CD4-positive, alpha-beta memory T cell (primary cell): ENCODE results near the gene AFDN. TPM values are rescaled to one million over a fixed set of nuclear protein-coding genes. Genes with fewer than 3 reads are reported as not detected.
A peak's percentile ranks its signal among the peaks of the same experiment; 100 is the strongest.

Experiments
- CTCF ChIA-PET: fragments of 350-600 bp; sonication (Branson Sonifier 250); formaldehyde crosslinking; loops from one replicate; lab custom pipeline; 2021; ENCODE audit warnings: inconsistent platforms; ENCODE audit not compliant: partially characterized antibody; lab: Charles Lee
- POLR2A ChIA-PET: fragments of 350-600 bp; sonication (Branson Sonifier 250); formaldehyde crosslinking; loops from one replicate; lab custom pipeline; 2021; ENCODE audit not compliant: partially characterized antibody; lab: Charles Lee
- DNase-seq, 5 donors: peaks; one replicate each; pipeline versions ENCODE4 v3.0.0 to v3.0.0-alpha.2; 2020 to 2022; ENCODE audit warnings: mixed read lengths in 1 of 5
- H3K27ac ChIP-seq: one replicate; pipeline ENCODE4 v1.7.0; 2013; ENCODE audit warnings: low read depth, low read length
- H3K27me3 ChIP-seq: 2 replicates; pipeline ENCODE4 v1.7.0; 2013; ENCODE audit warnings: mild to moderate bottlenecking, low read length, moderate library complexity; ENCODE audit not compliant: insufficient read depth
- H3K36me3 ChIP-seq: 2 replicates; pipeline ENCODE4 v1.7.0; 2013; ENCODE audit warnings: mild to moderate bottlenecking, low read length, moderate library complexity; ENCODE audit not compliant: insufficient read depth
- H3K4me1 ChIP-seq: 2 replicates; pipeline ENCODE4 v1.7.0; 2013; ENCODE audit warnings: mild to moderate bottlenecking, low read length, moderate library complexity; ENCODE audit not compliant: insufficient read depth
- H3K4me3 ChIP-seq, 2 donors: one replicate each; pipeline ENCODE4 v1.7.0; 2013; ENCODE audit warnings: low read length in 2 of 2, mild to moderate bottlenecking in 1 of 2
- H3K9me3 ChIP-seq, 2 donors: one replicate each; pipeline ENCODE4 v1.7.0; 2013; ENCODE audit warnings: low read length in 2 of 2, control low read depth in 1 of 2; ENCODE audit not compliant: control insufficient read depth in 1 of 2
- H3K27ac Mint-ChIP-seq, 7 donors: one replicate each; pipeline ENCODE4 v1.8.0; 2020 to 2021; ENCODE audit warnings: mixed read lengths in 7 of 7, mild to moderate bottlenecking in 6 of 7, inconsistent platforms in 3 of 7, moderate library complexity in 3 of 7
- H3K27me3 Mint-ChIP-seq, 2 donors: one replicate each; pipeline ENCODE4 v1.8.0; 2020 to 2021; ENCODE audit warnings: mixed read lengths in 2 of 2
- H3K36me3 Mint-ChIP-seq, 2 donors: one replicate each; pipeline ENCODE4 v1.8.0; 2020 to 2021; ENCODE audit warnings: mixed read lengths in 2 of 2, inconsistent platforms in 1 of 2, mild to moderate bottlenecking in 1 of 2
- H3K4me1 Mint-ChIP-seq, 4 donors: one replicate each; pipeline ENCODE4 v1.8.0; 2020 to 2021; ENCODE audit warnings: mixed read lengths in 4 of 4, mild to moderate bottlenecking in 1 of 4
- H3K4me3 Mint-ChIP-seq, 8 donors: one replicate each; pipeline ENCODE4 v1.8.0; 2020 to 2021; ENCODE audit warnings: mixed read lengths in 8 of 8, mild to moderate bottlenecking in 7 of 8, moderate library complexity in 6 of 8, inconsistent platforms in 3 of 8
- H3K9me3 Mint-ChIP-seq, 8 donors: one replicate each; pipeline ENCODE4 v1.8.0; 2020 to 2021; ENCODE audit warnings: mixed read lengths in 8 of 8, mild to moderate bottlenecking in 5 of 8, inconsistent platforms in 3 of 8, moderate library complexity in 1 of 8
- intact Hi-C: fragments of 100-400 bp; cut with micrococcal nuclease; formaldehyde crosslinking; loops from one replicate; pipeline ENCODE4 v1.15.1; 2023
- polyA plus RNA-seq, 2 donors: library from polyadenylated mRNA; unstranded; fragments of 300-500 nt; fragmentation: Illumina TruSeq; gene quantifications; one replicate each; pipeline ENCODE4 v1.2.3, GENCODE V29; 2021
- total RNA-seq, 2 experiments: library from RNA; stranded (reverse); gene quantifications; one replicate each; pipeline ENCODE4 v1.2.3, GENCODE V29; 2021

Gene AFDN
- total and polyA plus RNA-seq, 4 experiments from 2014 or later, result 1.4 to 24.3 (median 15.3) TPM

DNA sequence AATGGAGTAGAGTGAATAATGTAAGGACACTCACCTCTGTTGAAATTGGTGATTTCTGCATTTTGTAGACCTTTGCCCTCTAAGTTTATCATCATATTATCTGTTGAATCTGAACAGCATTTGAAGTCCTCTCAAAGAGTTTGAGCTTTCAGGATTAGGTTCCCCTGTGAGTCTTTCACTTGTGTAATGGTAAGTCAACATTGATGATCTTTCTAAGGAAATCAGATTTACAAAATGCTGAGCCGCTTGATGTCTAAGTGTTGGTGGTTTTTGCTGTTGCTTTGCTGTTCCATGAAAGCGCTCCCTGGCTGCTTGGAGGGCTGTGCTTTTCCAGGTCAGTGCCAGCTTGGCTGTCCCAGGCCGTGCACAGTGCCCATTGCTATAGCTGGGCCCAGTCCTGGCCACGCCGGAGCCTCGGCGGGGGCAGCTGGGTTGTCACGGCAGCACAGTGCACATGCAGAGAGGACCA, 136.9 kb downstream of the AFDN start:
- no peaks in the 10 kb centered on the region for H3K9me3 Mint-ChIP-seq
- intact Hi-C loops, result no loop called here
- H3K4me1 Mint-ChIP-seq, result peaks cover 0 to 2% (median 0%) of the 10 kb centered on the region in 4 donors

DNA sequence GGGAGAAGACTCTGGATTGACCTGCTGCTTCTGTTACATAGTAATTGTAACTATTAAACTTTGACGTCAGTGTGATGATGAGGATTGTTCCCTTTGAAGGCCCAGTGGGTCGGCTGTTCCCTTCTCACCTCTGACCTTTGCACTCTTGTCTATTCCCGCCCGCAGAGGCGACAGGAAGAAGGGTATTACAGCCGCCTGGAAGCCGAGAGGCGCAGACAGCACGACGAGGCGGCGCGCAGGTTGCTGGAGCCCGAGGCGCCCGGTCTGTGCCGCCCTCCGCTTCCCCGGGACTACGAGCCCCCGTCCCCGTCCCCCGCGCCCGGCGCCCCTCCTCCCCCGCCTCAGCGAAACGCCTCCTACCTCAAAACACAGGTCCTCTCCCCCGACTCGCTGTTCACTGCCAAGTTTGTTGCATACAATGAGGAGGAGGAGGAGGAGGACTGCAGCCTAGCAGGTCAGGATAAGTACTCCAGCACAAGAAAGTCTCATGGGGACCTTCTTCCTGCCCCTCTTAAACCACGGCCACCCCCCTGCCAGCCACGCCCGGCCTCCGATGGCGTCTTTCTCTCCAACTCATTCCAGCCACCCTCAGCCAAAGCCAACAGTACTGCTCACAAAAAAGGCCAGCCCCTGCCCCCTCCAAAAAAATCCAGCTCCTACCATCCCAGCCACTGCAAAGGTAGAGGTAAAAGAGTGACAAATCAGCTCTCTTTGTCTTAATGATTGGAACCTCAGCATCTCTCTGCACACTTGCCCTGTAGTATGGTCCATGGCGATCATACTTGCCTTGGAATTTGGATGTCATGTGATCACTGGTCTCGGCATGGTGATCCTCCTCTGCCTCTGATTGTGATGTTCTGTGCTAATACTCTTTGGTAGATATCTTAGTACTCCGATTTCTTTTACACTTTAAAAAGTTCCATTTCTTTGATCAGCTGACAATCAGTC, 139.2 kb downstream of the AFDN start:
- Mint-ChIP-seq H3K36me3 (peaks cover 18 to 32% of the 10 kb centered on the region in 2 donors), H3K4me1 (peaks cover 0 to 2% (median 0%) of the 10 kb centered on the region in 4 donors), H3K27me3 (no peaks in the 10 kb centered on the region), H3K9me3 (no peaks in the 10 kb centered on the region), H3K27ac (peak overlapping the region in 3 of 7 donors; percentile 14 to 87 (median 15)), H3K4me3 (peak overlapping the region in 1 of 8 donors; percentile 11)
- ChIA-PET CTCF (no interaction called here), POLR2A (no interaction called here)
- Histone ChIP-seq H3K4me3 (no peak overlapping the region), H3K4me1 (no peaks in the 10 kb centered on the region), H3K9me3 (no peaks in the 10 kb centered on the region), H3K27me3 (no peaks in the 10 kb centered on the region), H3K27ac (no peak overlapping the region), H3K36me3 (no peaks in the 10 kb centered on the region)
- no peak for DNase-seq
- intact Hi-C loops, result no loop called here

More for the DNA sequence above, 136.9 kb downstream of the AFDN start:
- H3K4me3 ChIP-seq, result no peak overlapping the region
- H3K4me3 Mint-ChIP-seq, result no peak overlapping the region
- no peaks in the 10 kb centered on the region for H3K27me3 ChIP-seq
- no peaks in the 10 kb centered on the region for H3K9me3 ChIP-seq
- no peaks in the 10 kb centered on the region for H3K27me3 Mint-ChIP-seq
- no peak for DNase-seq
- ChIA-PET POLR2A (no interaction called here), CTCF (no interaction called here)
- H3K4me1 ChIP-seq, result no peaks in the 10 kb centered on the region
- H3K27ac ChIP-seq, result no peak overlapping the region
- peak overlapping the region in 1 of 7 donors; percentile 57 for H3K27ac Mint-ChIP-seq
- H3K36me3 Mint-ChIP-seq, result peaks cover 15 to 29% of the 10 kb centered on the region in 2 donors
- H3K36me3 ChIP-seq, result no peaks in the 10 kb centered on the region

DNA sequence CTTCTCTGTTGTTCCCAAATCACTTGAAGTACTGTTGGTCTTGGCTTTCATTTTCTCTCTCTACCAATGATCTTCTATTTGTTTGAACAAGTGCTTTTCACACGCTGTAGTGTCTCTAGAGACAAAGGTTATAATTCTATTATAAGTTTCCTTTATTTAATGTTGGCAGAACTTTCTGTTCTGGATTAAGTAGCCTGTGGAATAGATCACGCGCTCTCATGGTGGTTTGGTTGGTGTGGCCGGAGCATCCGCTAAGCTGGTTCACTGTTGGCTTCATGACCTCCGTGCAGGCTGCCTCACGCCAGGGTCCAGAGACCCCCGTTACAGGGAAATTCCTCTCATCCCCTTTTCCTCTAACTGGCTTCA, 139.8 kb downstream of the AFDN start:
- CTCF ChIA-PET, result interaction anchor here (1.4 kb wide), 1 partner anchor 20 kb away, joined by 4 read pairs; no protein-coding TSS in a partner anchor
- Histone ChIP-seq H3K27me3 (no peaks in the 10 kb centered on the region), H3K4me3 (no peak overlapping the region), H3K27ac (no peak overlapping the region), H3K4me1 (no peaks in the 10 kb centered on the region), H3K36me3 (no peaks in the 10 kb centered on the region), H3K9me3 (no peaks in the 10 kb centered on the region)
- Mint-ChIP-seq H3K9me3 (no peaks in the 10 kb centered on the region), H3K36me3 (peaks cover 17 to 32% of the 10 kb centered on the region in 2 donors), H3K4me3 (no peak overlapping the region), H3K4me1 (peaks cover 0 to 2% (median 0%) of the 10 kb centered on the region in 4 donors), H3K27ac (peak overlapping the region in 3 of 7 donors; percentile 14 to 87 (median 15)), H3K27me3 (no peaks in the 10 kb centered on the region)
- POLR2A ChIA-PET, result no interaction called here
- no peak for DNase-seq
- intact Hi-C loops, result no loop called here

DNA sequence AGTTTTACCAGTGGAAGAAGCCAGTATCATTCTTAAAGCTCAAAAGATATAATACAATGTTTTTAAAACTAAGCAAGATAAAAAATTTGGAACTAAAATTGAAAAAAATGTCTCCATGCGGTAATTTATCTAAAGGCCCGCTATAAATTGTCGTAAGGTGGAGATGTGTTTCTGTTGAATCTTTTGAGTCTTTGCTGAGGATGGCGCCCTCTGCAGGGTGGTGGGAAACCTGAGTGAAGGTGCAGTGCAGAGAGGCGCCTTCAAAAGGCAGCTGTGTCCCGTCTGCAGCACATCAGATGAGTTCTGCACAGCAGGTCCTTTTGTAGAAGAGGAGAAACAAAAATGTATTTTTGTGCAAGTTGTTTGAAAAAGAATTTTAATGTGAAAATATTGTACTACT, 141.4 kb downstream of the AFDN start:
- H3K36me3 Mint-ChIP-seq, result peaks cover 13 to 24% of the 10 kb centered on the region in 2 donors
- intact Hi-C loops, result no loop called here
- Histone ChIP-seq H3K36me3 (no peaks in the 10 kb centered on the region), H3K4me3 (no peak overlapping the region), H3K27ac (no peak overlapping the region), H3K9me3 (no peaks in the 10 kb centered on the region), H3K4me1 (no peaks in the 10 kb centered on the region), H3K27me3 (no peaks in the 10 kb centered on the region)
- ChIA-PET CTCF (interaction anchor here (0.8 kb wide), 1 partner anchor 23 kb away, joined by 3 read pairs; no protein-coding TSS in a partner anchor), POLR2A (no interaction called here)
- DNase-seq, result peak in 1 of 5 donors; percentile 17
- peaks cover 0 to 2% (median 0%) of the 10 kb centered on the region in 4 donors for H3K4me1 Mint-ChIP-seq
- no peak overlapping the region for H3K4me3 Mint-ChIP-seq
- no peaks in the 10 kb centered on the region for H3K9me3 Mint-ChIP-seq
- no peaks in the 10 kb centered on the region for H3K27me3 Mint-ChIP-seq
- no peak overlapping the region for H3K27ac Mint-ChIP-seq

DNA sequence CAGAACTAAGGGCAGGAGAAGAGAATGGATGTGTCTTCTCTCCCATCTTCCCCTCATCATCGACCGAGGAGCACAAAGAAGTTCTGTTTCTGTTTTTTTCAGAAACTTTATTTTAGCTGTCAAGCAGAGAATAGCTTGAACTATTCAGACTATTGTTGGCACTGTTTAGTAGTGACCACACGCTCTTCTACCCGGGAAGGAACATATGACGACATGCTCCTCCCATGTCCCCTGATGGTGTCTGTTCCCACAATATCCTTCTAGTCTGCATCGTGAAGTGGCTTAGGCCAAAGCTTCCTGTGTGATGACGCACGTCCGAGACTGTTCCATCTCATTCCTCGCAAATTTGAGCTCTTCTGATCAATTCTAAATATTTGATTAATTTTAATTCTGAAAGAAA, 143.5 kb downstream of the AFDN start:
- H3K9me3 ChIP-seq, result no peaks in the 10 kb centered on the region
- H3K27me3 ChIP-seq, result no peaks in the 10 kb centered on the region
- no peak overlapping the region for H3K4me3 ChIP-seq
- H3K36me3 Mint-ChIP-seq, result peaks cover 11 to 18% of the 10 kb centered on the region in 2 donors
- CTCF ChIA-PET, result no interaction called here
- H3K36me3 ChIP-seq, result no peaks in the 10 kb centered on the region
- POLR2A ChIA-PET, result no interaction called here
- no peak overlapping the region for H3K27ac ChIP-seq
- H3K4me1 Mint-ChIP-seq, result no peaks in the 10 kb centered on the region
- no peak for DNase-seq
- intact Hi-C loops, result no loop called here
- H3K27me3 Mint-ChIP-seq, result no peaks in the 10 kb centered on the region
- H3K27ac Mint-ChIP-seq, result no peak overlapping the region
- no peaks in the 10 kb centered on the region for H3K4me1 ChIP-seq
- H3K9me3 Mint-ChIP-seq, result no peaks in the 10 kb centered on the region
- no peak overlapping the region for H3K4me3 Mint-ChIP-seq

DNA sequence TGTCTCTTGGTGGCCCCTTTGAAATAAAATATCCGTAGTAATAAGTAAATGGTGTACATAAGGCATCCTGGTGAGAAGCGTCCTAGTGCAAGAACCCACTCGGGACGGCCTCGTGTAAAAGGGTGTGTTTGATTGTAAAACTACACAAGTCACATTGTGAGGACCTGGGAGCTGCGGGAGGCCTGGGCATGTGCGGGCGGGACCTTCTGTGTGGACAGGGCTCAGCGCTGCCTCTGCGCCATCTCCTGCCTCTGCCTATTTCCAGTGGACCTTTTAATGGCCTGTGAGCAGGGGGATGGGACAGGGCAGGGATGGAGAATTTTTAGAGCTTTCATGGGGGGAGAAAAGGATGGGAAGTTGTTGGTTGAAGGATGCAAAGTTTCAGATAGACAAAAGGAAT, 145.5 kb downstream of the AFDN start:
- no peaks in the 10 kb centered on the region for H3K9me3 Mint-ChIP-seq
- no peaks in the 10 kb centered on the region for H3K36me3 ChIP-seq
- POLR2A ChIA-PET, result no interaction called here
- H3K27ac Mint-ChIP-seq, result no peak overlapping the region
- H3K27me3 ChIP-seq, result no peaks in the 10 kb centered on the region
- no peak for DNase-seq
- H3K27ac ChIP-seq, result no peak overlapping the region
- H3K27me3 Mint-ChIP-seq, result no peaks in the 10 kb centered on the region
- H3K36me3 Mint-ChIP-seq, result peaks cover 3 to 7% of the 10 kb centered on the region in 2 donors
- intact Hi-C loops, result no loop called here
- no peaks in the 10 kb centered on the region for H3K4me1 Mint-ChIP-seq
- CTCF ChIA-PET, result no interaction called here
- H3K4me1 ChIP-seq, result no peaks in the 10 kb centered on the region
- no peak overlapping the region for H3K4me3 ChIP-seq
- H3K4me3 Mint-ChIP-seq, result no peak overlapping the region
- no peaks in the 10 kb centered on the region for H3K9me3 ChIP-seq

DNA sequence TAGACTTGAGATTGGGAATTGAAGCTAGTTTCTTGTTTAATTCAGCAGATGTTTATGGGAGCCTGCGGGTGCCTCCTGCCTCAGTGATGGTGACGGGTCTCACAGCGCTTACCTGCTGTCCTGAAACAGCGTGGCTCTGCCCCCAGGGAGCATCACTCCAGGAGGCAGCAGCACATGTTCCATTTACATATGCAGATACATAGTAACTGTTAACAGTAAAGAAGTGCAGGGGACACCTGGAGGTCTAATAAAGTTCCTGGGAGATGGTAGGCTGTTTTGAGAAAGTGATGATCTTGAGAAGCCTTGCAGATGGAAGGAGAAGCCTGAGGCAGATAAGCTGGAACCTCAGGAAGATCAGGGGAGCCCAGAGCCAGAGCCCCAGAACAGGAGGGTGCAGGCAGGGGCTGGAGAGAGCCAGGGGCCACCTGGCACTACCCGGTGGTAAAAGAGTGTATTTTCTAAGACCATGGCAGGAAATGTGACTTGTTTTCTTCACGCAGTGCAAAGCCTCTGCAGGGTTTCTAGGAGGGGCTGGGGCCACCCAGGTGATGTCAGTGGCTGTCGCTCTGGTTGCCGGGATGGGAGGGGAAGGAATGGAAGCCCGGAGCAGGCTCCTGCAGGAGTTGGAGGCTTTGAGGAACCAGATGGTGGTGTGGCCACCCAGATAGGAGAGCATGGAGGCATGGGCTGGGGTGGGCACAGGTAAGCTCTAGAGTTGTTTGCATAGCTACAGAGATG, 146.6 kb downstream of the AFDN start:
- Mint-ChIP-seq H3K36me3 (peaks cover 3% of the 10 kb centered on the region in 2 donors), H3K27me3 (no peaks in the 10 kb centered on the region), H3K4me3 (no peak overlapping the region), H3K4me1 (no peaks in the 10 kb centered on the region), H3K9me3 (no peaks in the 10 kb centered on the region), H3K27ac (no peak overlapping the region)
- H3K4me1 ChIP-seq, result no peaks in the 10 kb centered on the region
- H3K4me3 ChIP-seq, result no peak overlapping the region
- no peaks in the 10 kb centered on the region for H3K9me3 ChIP-seq
- ChIA-PET POLR2A (no interaction called here), CTCF (no interaction called here)
- H3K36me3 ChIP-seq, result no peaks in the 10 kb centered on the region
- H3K27ac ChIP-seq, result no peak overlapping the region
- intact Hi-C loops, result no loop called here
- H3K27me3 ChIP-seq, result no peaks in the 10 kb centered on the region
- DNase-seq, result no peak
